GM21515 (cell line): ENCODE data around the gene HNRNPAB.
"Not testable (repeated sequence)": the region's sequence is repeated elsewhere in the genome, so short reads cannot be mapped to it uniquely, and the experiment has no call there.

ENCODE experiments used
- ATAC-seq: cut with Tn5 transposase; IDR thresholded peaks from one replicate; pipeline ENCODE4 v1.9.1; 2021; ENCODE audit not compliant: unreplicated experiment

HNRNPAB gene

DNA sequence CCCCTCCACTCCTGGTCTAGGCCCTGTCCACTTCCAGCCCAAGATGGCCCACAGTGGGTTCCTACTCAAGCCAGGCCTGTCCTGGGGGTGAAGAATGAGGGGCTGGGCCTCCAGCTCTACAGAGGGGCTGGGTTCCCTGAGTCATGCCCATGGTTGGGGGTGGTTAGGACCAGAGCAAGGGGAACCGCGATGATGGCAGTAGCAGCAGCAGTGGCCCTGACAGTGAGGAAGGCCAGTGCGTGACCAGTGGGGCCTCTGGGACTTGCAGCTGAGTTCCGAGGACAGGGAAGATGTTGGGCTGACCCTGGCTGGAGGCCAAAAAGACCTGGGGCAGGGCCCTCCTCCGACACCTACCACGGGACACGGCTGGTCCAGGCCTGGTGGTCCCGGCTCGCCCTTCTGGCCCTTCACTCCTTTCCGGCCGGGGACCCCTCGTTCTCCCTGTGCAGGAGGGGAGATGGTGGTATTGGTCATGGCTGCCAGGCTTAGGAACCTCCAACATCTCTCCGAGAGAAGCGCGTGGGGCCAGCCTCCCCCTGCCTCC is 37.4 kb downstream of the HNRNPAB start:
- no peak for ATAC-seq

DNA sequence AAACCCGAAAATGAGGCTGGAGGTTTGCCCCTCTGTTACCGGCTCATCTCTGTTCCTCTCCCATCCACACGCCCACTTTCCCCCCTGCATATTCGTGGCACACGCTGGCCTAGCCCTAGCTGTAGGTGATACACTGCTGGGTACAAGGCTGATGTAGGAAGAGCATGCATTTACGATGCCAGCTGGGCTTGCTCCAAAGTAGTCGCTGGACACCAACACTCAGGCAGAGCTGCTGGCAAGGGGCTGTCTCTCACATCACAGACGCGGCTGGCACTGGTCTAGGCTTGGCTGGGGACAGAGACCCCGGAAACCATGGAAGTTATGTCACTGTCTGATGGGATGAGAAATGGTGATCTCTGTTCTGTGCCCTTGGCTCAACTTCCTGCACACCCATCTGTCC is 38.1 kb downstream of the HNRNPAB start:
- ATAC-seq = no peak

DNA sequence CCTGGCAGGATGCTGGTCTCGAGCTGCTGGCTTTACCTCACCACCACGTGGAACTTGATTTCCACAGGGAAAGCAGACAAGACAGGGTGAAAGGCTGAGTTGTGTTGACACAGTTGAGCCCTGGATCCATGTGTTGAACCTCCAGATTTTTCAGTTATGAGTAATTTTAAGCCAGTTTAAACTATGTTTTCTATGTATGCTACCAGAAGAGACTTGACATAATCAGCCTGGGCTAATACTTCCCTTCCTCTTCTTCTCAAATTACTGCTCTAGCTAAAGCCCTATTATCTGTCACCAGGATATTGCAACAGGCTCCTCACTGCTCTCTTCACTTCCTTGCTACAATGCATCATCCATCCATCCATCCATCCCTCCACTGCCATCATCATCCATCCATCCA is 40.2 kb downstream of the HNRNPAB start:
- no peak for ATAC-seq

DNA sequence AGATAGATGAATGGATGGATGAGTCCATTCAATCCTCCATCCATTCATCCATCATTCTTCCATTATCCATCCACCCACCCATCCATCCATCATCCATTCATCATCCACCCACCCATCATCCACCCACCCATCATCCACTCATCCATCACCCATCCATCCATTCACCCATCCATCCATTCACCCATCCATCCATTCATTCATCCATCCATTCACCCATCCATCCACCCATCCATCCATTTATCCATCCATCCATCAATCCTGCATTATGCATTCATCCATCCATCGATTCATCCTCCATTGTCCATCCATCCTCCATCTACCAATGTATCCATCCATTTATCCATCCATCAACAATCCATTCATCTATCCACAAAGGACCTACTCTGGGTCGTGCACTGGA is 41.1 kb downstream of the HNRNPAB start:
- no peak for ATAC-seq

DNA sequence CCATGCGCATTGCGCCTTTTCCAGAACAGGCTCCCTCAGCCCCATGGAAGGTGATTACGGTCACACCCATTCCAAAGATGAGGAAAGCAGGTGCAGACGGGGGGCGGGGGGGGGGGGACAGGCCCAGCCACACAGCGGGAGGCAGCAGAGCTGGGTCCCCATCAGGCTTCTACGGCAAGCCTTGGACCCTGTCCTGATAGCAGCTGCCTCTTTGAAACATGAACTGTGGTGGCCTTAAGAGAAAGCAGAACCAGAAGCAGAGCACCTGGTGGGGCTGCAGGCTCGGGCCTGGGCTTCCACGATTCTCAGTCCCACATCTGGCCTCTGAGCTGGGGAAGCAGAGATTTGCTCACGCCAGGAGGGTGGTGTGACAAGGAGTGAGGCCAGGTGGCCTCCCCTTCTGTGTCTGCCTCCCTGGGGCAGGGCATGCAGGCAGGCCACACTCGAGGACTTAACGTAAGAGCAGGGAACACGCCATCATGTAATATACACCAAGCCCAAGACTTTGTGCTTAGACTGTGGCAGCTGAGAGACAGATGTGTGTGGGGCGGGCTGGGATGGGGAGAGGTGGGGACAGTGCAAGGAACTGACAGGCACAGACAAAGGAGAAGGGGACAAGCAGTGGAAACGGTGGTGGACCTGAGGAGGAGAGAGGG is 42.4 kb downstream of the HNRNPAB start:
- no peak for ATAC-seq

DNA sequence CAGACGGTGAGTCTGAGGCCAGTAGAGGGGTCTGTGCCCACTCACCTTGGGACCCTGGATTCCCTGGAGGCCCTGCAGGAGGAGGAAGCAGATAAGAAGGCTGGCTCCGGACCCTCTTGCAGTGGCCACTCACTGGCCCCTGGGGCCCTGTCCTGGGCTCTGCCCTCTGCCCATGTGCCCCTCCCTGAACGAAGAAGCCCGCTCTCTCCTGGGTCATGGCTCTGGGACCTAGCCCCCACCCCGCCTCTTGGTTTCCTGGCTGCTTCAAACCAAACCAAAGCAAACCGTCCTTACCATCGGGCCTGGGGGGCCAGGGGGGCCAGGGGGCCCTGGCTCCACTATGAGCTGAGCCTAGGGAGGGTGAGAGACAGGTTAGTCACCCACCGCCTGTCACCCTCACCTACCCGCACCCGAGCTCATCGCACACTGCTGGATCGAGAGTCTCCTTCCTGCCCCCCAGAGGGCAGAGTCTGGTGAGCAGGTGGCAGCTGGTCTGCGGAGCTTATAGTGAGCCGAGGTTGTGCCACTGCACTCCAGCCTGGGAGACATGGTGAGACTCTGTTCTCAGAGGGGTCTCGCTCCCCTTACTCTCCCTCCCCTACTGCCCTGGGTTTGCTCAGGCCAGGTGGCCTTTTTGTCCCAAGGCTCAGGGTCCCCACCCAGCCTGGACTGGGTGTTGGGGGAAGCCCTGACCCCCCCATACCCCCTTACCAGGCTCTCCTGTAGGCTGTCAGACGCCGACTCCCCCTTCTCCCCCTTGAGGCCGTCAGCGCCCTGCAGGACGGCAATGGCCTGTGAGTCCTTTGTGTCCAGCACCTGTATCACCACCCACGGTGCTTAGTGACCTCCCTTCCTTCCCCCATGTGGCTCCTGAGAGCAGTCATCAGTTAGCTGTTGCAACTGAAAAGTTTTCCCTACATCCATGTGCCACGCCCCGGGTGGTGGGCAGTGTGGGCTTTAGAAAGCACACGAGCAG is 43.4 kb downstream of the HNRNPAB start:
- ATAC-seq = no peak

DNA sequence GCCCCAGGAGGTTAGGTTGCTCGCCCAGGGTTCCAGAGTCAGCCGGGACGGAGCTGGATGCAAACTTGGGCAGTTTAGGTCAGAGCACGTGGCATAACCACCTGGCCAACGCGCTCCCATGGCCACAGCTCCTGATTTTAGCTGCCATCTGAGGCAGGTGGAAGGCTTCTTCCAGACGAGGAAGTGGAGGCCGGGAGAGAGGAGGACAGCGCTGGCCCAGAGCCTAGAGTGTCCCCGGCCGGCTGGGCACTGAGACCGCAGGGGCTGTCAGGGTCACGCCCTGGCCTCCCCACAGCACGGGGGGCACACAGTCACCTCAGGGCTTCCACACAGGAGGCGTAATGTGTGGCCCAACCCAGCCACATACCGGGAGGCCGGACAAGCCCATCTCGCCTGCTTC is 44.4 kb downstream of the HNRNPAB start:
- ATAC-seq = no peak

DNA sequence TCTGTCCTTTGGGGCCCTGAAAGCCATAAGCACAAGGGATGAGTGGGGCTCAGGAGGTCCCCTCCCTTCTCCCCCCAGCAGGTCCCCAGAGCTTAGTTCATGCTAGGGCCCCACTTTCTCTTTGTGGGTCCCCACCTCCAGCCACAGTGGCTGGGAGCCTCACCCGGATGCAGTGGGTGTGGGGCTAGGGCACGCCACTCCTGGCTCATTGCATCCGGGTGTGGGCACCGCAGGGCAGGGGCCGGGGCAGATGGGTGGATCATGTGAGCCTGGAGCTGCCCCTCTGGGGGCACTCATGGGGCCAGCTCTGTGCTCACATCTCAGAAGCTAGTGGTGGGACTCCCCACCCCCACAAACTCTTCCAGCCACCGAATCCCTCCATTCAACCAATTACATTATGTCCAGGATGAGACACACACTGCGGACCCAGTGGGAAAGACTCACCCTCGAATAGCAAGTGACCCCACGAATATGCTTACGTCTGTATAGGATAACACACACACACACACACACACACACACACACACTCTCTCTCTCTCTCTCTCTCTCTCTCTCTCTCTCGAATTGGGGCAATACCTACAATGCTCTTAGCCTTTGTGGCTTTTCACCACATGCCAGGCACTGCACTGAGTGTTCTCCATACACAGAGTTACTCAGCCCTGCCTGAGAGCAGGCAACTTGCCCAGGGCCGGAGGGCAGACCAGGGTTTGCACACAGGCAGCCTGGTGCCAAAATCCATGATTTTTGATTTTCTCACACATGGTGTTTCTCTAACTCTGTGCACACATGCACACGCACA is 45.1 kb downstream of the HNRNPAB start:
- ATAC-seq = no peak

DNA sequence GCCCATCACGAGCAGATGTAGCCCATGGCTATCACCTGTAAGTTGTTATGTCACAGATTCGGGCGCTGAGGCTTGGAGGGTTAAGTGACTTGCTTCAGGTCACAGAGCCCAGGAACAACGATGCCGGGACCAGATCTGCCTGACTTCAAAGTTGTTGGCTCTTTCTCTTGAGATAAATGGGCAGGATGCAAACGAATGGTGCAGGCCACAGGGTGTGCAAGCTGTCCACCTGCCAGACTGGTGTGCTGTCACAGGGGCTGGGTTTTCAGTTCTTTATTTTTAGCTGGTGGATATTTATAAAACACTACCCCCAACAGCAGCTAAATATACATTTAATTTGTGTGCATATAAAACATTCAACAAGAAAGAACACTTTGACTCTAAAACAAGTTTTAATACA is 45.9 kb downstream of the HNRNPAB start:
- ATAC-seq = no peak

DNA sequence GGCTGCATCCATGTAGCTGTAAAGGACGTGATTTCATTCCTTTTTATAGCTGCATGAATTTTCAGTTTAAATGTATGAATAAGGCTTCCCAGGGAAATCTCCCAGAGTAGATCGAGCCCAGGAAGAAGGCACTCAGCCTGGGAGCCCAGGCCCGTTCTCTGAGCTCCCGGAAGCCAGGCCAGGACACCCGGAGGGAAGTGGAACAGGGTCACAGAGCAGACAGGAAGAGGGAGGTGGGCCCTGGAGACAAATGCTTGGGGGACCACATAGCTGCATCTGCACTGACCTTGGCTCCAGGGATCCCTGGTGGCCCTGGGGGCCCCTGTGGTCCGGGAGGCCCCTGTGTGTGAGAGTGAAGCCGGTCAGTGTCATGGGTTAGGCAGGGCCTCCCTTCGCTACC is 47.9 kb downstream of the HNRNPAB start:
- no peak for ATAC-seq

DNA sequence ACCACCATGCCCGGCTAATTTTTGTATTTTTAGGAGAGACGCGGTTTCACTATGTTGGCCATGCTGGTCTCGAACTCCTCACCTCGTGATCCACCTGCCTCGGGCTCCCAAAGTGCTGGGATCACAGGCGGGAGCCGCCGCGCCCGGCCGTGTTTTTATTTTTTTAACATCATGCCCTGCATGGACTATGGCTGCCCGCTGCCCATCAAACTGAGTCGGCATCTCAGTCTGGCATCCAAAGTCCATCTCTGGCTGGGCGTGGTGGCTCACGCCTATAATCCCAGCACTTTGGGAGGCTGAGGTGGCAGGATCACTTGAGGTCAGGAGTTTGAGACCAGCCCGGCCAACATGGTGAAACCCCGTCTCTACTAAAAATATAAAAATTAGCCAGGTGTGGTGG is 49.3 kb downstream of the HNRNPAB start:
- not testable (repeated sequence) for ATAC-seq

DNA sequence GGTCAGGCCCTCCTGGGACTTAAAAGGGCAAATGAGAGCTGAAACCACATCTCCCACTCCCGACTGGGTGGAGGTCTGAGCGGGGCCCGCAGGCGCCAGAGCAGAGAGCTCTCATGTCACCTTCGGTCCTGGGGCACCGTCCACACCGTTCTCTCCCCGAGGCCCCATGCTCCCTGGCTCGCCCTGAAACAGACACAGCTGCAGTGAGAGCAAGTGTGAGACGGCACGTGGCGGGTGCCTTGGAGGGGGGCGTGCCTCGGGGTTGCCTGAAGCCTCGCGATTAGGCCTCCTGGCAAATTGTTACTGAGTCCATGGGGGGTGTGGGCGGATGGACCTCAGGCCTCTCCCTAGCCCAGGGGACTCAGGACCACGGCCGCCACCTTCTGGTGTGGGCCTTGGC is 52.4 kb downstream of the HNRNPAB start:
- no peak for ATAC-seq

DNA sequence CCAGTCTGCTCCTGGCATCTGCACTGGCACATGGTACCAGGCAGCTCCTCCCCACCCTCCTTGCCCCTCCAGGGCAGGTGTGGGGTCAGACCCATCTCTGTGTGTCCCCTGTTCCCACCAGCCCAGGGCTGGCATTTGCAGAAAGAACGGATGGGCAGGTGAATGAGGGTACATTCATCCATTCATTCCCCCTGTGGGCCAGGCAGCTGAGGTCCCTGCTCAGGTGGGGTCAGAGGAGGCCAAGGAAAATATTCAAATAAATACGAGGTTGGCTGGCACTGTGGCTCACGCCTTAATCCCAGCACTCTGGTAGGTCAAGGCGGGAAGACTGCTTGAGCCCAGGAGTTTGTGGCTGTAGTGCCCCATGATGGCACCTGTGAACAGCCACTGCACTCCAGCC is 53.3 kb downstream of the HNRNPAB start:
- no peak for ATAC-seq

DNA sequence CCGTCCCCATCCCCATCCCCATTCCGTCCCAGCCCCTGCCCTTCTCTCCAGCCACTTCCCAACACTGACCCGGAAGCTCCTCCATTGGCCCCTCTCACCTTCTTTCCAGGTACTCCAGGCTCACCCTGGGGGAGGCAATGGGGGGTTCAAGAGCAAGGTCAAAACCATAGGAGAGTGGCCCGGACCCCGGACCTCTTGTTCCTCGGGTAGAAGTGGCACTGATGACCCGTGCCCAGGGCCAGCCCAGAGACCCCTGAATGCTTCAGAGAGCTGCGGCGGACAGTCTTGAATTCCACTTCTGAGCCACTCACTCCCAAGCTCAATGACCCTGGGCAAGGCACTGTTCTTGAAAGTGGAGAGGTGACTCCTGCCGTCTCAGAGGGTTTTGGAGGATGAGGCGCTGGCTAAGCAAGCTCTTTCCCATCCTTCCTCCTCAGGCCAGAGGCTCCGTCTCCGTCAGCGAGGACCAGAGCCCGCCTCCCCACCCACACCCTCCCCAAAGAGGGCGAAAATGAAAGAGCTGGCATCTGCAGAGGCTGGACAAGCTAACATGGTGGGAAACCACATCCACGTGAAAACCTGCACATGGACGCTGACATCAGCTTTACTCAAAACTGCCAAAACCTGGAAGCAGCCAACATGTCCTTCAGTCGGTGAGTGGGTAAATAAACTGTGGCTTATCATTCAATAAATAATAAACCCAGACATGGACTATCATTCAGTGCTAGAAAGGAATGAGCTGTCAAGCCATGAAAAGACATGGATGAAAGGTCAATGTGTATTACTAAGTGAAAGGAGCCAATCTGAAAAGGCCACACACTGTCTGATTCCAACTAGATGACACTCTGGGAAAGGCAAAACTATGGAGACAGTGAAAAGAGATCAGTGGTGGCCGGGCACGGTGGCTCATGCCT is 55.5 kb downstream of the HNRNPAB start:
- ATAC-seq = no peak
